ENCODE measurements around the gene RIMS4. TPM values are rescaled to one million over a fixed set of nuclear protein-coding genes. Genes with fewer than 3 reads are reported as not detected.

Gene RIMS4
- total and polyA plus RNA-seq, 2 of the 13 experiments (the other 11 are each of a cell fraction or from before 2014, with no cell fraction given) = 0.01 to 0.07 TPM

DNA sequence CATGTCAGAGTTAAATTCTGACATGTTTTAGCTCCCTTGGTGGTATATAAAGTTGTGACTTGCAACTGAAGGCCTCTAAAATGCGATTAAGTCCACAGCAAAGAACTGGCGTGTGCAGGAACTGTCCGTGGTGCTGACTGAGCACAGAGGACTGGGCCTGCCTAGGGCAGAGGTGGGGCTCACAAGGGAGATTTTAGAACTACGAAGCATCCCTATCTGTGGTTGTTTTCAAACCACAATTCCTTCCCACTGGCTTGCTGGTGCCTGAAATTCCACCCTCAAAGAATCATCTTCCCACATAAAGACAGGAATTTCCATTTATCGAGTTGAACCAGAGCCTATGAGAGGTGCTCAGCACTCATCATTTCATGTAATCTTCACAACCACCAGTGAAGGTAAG is 30.1 kb downstream of the RIMS4 start (continued):
- TF ChIP-seq, protein P1, sequence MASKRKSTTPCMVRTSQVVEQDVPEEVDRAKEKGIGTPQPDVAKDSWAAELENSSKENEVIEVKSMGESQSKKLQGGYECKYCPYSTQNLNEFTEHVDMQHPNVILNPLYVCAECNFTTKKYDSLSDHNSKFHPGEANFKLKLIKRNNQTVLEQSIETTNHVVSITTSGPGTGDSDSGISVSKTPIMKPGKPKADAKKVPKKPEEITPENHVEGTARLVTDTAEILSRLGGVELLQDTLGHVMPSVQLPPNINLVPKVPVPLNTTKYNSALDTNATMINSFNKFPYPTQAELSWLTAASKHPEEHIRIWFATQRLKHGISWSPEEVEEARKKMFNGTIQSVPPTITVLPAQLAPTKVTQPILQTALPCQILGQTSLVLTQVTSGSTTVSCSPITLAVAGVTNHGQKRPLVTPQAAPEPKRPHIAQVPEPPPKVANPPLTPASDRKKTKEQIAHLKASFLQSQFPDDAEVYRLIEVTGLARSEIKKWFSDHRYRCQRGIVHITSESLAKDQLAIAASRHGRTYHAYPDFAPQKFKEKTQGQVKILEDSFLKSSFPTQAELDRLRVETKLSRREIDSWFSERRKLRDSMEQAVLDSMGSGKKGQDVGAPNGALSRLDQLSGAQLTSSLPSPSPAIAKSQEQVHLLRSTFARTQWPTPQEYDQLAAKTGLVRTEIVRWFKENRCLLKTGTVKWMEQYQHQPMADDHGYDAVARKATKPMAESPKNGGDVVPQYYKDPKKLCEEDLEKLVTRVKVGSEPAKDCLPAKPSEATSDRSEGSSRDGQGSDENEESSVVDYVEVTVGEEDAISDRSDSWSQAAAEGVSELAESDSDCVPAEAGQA (IDR thresholded peaks at IDR 0.05; ENCODE audit: low read depth) = no peak
- TF ChIP-seq, protein P1 (CRISPR knock-in tag; IDR thresholded peaks at IDR 0.05; ENCODE audit: borderline replicate concordance) = peak; percentile 93; the same call in 1 of the 2 replicates
- TF ChIP-seq E2F1 (CRISPR knock-in tag; IDR thresholded peaks at IDR 0.05) (0 out of 2 replicates have a peak, but pooled peaks have one; percentile 24), ZSCAN30 (CRISPR knock-in tag; IDR thresholded peaks at IDR 0.05) (0 out of 2 replicates have a peak, but pooled peaks have one; percentile 72), ZNF737 (CRISPR knock-in tag; IDR thresholded peaks at IDR 0.05; ENCODE audit: borderline replicate concordance) (0 out of 2 replicates have a peak, but pooled peaks have one; percentile 75), TERF1 (CRISPR knock-in tag; IDR thresholded peaks at IDR 0.05) (0 out of 2 replicates have a peak, but pooled peaks have one; percentile 74), FOXK2 (IDR thresholded peaks at IDR 0.05) (no peak), NFKBIZ (CRISPR knock-in tag; IDR thresholded peaks at IDR 0.05) (peak; percentile 72), CBX5 (CRISPR knock-in tag; IDR thresholded peaks at IDR 0.05; ENCODE audit: borderline replicate concordance) (peak; percentile 66; the same call in 1 of the 2 replicates), KLF11 (CRISPR knock-in tag; IDR thresholded peaks at IDR 0.05) (peak; percentile 96), ZNF768 (CRISPR knock-in tag; IDR thresholded peaks at IDR 0.05) (no peak), CENPX (CRISPR knock-in tag; IDR thresholded peaks at IDR 0.05) (no peak), RBAK (CRISPR knock-in tag; IDR thresholded peaks at IDR 0.05) (no peak), KDM5B (CRISPR knock-in tag; IDR thresholded peaks at IDR 0.05; ENCODE audit: borderline replicate concordance) (peak; percentile 35; the same call in 1 of the 2 replicates), TCF7 (IDR thresholded peaks at IDR 0.05; ENCODE audit: low read depth) (no peak), ATAD3A (CRISPR knock-in tag; IDR thresholded peaks at IDR 0.05) (peak; percentile 95; the same call in 1 of the 2 replicates), HMGA1 (CRISPR knock-in tag; conservative IDR thresholded peaks at IDR 0.05) (no peak), TOPORS (CRISPR knock-in tag; IDR thresholded peaks at IDR 0.05) (0 out of 2 replicates have a peak, but pooled peaks have one; percentile 35)
- TF ChIP-seq, protein P2, sequence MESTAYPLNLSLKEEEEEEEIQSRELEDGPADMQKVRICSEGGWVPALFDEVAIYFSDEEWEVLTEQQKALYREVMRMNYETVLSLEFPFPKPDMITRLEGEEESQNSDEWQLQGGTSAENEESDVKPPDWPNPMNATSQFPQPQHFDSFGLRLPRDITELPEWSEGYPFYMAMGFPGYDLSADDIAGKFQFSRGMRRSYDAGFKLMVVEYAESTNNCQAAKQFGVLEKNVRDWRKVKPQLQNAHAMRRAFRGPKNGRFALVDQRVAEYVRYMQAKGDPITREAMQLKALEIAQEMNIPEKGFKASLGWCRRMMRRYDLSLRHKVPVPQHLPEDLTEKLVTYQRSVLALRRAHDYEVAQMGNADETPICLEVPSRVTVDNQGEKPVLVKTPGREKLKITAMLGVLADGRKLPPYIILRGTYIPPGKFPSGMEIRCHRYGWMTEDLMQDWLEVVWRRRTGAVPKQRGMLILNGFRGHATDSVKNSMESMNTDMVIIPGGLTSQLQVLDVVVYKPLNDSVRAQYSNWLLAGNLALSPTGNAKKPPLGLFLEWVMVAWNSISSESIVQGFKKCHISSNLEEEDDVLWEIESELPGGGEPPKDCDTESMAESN (CRISPR knock-in tag; conservative IDR thresholded peaks at IDR 0.05) = peak; percentile 79
- TF ChIP-seq, protein P3, sequence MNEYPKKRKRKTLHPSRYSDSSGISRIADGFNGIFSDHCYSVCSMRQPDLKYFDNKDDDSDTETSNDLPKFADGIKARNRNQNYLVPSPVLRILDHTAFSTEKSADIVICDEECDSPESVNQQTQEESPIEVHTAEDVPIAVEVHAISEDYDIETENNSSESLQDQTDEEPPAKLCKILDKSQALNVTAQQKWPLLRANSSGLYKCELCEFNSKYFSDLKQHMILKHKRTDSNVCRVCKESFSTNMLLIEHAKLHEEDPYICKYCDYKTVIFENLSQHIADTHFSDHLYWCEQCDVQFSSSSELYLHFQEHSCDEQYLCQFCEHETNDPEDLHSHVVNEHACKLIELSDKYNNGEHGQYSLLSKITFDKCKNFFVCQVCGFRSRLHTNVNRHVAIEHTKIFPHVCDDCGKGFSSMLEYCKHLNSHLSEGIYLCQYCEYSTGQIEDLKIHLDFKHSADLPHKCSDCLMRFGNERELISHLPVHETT (CRISPR knock-in tag; conservative IDR thresholded peaks at IDR 0.05) = 0 out of 2 replicates have a peak, but pooled peaks have one; percentile 46
